GM18502 (cell line): ENCODE measurements around the gene ACER3.
"Not testable (repeated sequence)": the region's sequence is repeated elsewhere in the genome, so short reads cannot be mapped to it uniquely, and the experiment has no call there.

Source experiments
- ATAC-seq: cut with Tn5 transposase; IDR thresholded peaks from one replicate; pipeline ENCODE4 v1.9.1; 2021; ENCODE audit warnings: mild to moderate bottlenecking; ENCODE audit not compliant: unreplicated experiment, poor library complexity

Gene ACER3

GRCh38 chr11:76862794-76863193 lies 2.1 kb downstream of the ACER3 start:
- not testable (repeated sequence) for ATAC-seq

- ATAC-seq = no peak
These were observed 2.6 kb downstream of the ACER3 start for GRCh38 chr11:76863196-76863777.

GRCh38 chr11:76872959-76873827 lies 12.5 kb downstream of the ACER3 start:
- no peak for ATAC-seq

GRCh38 chr11:76878014-76878413 lies 17.3 kb downstream of the ACER3 start:
- ATAC-seq = no peak

- no peak for ATAC-seq
These were observed 19.6 kb downstream of the ACER3 start for GRCh38 chr11:76880314-76880713.

GRCh38 chr11:76880956-76881355 lies 20.2 kb downstream of the ACER3 start:
- no peak for ATAC-seq

GRCh38 chr11:76885390-76886097 lies 24.8 kb downstream of the ACER3 start:
- no peak for ATAC-seq

GRCh38 chr11:76888989-76889388 lies 28.3 kb downstream of the ACER3 start:
- no peak for ATAC-seq

- ATAC-seq = no peak
These were observed 28.8 kb downstream of the ACER3 start for GRCh38 chr11:76889411-76889975.

- no peak for ATAC-seq
These were observed 29.6 kb downstream of the ACER3 start for GRCh38 chr11:76890329-76890728.

- no peak for ATAC-seq
These were observed 30.6 kb downstream of the ACER3 start for GRCh38 chr11:76891285-76891684.

- ATAC-seq = no peak
These were observed 31.1 kb downstream of the ACER3 start for GRCh38 chr11:76891793-76892192.

GRCh38 chr11:76892306-76892705 lies 31.6 kb downstream of the ACER3 start:
- no peak for ATAC-seq

GRCh38 chr11:76897233-76897632 lies 36.5 kb downstream of the ACER3 start:
- ATAC-seq = no peak

- no peak for ATAC-seq
These were observed 40.4 kb downstream of the ACER3 start for GRCh38 chr11:76901144-76901543.

GRCh38 chr11:76901622-76902021 lies 40.9 kb downstream of the ACER3 start:
- ATAC-seq = not testable (repeated sequence)

GRCh38 chr11:76902121-76903014 lies 41.6 kb downstream of the ACER3 start:
- ATAC-seq = no peak

GRCh38 chr11:76903325-76903724 lies 42.6 kb downstream of the ACER3 start:
- no peak for ATAC-seq

- no peak for ATAC-seq
These were observed 50.1 kb downstream of the ACER3 start for GRCh38 chr11:76910620-76911414.
